ENCODE measurements around the gene GMCL1.

DNA sequence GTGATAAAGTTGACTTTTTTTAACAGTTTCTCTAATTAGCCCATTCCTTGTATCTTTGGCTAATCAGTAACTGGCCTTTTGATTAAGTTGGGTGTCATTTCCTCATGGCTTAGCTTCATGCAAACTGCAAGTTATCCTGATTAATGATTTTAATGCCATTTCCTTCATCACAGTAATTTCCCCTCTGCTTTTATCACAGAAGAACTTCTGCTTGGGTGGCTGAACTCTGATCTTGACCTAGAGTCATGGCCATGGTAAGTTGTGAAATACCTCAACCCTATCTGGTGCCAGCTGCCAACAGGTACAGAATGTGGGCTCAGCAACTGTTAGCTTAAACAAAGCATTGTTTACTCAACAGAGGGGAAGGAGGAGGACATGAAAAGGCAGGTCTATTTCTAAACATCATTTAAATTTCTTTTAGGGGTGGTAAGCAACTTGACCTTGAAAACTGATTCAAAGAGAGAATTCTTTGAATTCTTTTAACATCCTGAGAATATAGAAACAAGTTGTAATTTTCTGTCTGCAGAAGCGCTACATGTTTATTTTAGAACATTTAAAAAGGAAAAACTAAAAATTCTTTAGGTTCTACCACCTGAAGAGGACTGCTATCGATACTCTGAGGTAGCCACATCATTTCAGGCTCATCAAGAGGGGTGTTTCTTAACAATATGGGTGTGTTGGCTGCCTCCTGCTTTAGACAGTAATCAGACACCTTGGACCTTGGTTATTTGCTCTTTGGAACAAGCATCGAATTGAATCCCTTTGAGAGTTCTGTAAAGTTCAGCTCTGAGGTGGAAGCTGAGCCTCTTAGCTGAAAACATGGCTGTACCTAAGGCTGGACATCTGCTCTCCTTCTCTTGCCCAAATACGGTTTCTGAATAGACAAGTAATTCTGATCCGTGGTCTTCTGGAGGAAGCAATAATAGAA, 47.9 kb upstream of the GMCL1 start:
- no peak for TF ChIP-seq EZH2 (IDR thresholded peaks at IDR 0.05; ENCODE audit: insufficient read depth, poor library complexity, severe bottlenecking)
- no peak for TF ChIP-seq EZH2phosphoT487 (IDR thresholded peaks at IDR 0.05; ENCODE audit: insufficient read depth, low read depth)
